ENCODE data around the gene MYO5B.
"Not testable (repeated sequence)": the region's sequence is repeated elsewhere in the genome, so short reads cannot be mapped to it uniquely, and the experiment has no call there.

The MYO5B gene

DNA sequence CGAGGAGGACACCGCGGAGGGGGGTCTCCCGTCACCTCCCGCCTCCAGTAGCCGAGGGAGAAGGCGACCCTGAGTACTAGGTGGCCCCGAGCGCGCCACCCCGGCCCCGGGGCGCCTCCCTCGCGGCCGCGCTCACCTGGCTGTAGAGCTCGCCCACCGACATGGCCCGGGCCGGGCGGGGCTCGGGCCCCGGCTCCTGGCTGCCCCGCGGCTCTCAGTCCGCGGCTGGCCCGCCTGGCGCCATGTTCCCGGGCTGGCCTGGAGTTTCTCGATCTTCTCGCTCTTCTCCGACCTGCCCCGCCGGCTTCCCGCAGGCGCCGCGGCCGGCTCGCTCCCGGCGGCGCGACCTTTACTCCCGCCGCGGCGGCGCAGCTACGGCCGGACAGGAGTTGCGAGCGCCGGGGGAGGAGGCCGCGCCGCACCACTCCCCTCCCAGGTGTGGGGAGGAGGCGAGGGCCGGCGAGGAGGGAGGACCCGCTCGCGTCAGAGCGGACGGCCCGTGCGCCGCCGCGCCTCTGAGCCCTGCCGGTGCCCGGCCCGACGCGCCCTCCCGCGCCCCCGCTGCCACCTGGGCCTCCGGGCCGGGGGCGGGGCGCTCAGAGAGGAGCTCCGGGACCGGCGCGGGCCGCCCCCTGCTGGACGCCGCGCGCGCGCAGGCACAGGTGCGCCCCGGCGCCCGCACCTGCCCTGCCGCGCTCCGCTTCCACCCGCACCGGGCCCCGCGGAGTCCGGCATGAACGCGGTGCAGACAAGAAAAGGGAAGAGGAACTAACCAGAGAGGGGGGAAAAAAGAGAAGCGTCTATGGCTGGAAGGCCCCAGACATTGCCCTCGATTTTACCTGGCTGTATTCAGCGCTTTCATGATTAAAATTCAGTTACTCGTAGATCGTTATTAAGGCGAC is at the start of gene MYO5B:
Gene MYO5B, minus strand, starts transcription at position 517 of the 902 bp plus-strand sequence. Its CDS starts 354 bp downstream, at position 163.
- no peak for FAIRE-seq
- peak; percentile 79 for DNase-seq (ENCODE audit: low spot score)

GRCh38 chr18:50241768-50242167 is 46.8 kb upstream of the MYO5B start:
- not testable (repeated sequence) for DNase-seq (ENCODE audit: low spot score); FAIRE-seq

- no peak for DNase-seq (ENCODE audit: low spot score)
- no peak for FAIRE-seq
These were observed 45.2 kb upstream of the MYO5B start for GRCh38 chr18:50240080-50240563.

DNA sequence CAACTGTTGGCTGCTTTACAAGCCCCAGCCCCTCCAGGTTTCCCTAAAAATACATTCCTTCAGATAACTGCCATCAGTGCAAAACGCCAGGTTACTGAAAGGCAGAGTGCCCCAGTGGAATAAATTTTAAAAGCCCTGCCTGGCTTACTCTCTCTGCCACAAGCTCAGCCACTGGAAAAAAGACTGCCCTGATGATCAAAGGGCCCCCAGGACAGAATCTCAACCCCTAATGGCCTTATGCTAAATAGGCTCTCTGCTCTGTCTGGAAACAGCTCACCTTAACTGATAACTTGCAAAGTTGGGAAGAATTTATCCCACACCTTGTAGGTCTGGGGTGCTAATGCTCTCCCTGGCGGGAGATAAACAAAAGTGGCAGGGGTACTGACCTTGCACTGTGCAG is 37.5 kb upstream of the MYO5B start:
- DNase-seq (ENCODE audit: low spot score) = no peak
- FAIRE-seq = no peak

GRCh38 chr18:50231621-50232020 is 36.7 kb upstream of the MYO5B start:
- no peak for FAIRE-seq
- no peak for DNase-seq (ENCODE audit: low spot score)

DNA sequence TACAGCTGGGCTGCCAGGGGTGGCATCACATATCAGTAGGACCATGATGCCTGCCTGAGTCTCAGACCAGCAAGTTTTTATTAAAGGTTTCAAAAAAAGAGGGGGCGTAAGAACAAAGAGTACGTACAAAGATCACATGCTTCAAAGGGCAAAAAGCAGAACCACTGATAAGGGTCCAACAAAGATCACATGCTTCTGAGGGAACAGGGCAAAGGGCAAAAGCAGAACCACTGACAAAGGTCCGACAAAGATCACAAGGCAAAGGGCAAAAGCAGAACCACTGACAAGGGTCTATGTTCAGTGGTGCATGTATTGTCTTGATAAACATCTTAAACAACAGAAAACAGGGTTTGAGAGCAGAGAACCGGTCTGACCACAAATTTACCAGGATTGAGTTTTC is 25.3 kb upstream of the MYO5B start:
- not testable (repeated sequence) for DNase-seq (ENCODE audit: low spot score); FAIRE-seq

- FAIRE-seq (no peak), DNase-seq (ENCODE audit: low spot score) (no peak)
These were observed 23.7 kb upstream of the MYO5B start for GRCh38 chr18:50218432-50219197.

DNA sequence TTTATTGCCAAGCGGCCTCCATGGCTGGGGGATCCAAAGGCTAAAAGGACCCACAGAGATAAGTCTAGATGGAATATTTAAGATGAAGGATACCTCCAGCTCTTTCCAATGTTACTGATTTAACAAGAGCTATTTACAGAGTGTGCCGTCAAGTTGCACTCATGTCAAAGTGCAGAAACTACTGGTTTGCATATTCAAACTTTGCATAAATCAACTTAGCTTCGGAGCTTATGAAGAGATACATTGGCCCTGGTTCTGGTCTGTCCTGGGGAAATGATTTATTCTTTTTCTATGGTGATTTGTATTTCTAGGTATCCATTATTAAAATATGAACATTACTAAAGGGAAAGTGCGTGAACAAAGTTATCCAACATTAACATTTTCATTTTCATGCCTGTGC is 14.4 kb upstream of the MYO5B start:
- DNase-seq (ENCODE audit: low spot score) (no peak), FAIRE-seq (no peak)

- DNase-seq (ENCODE audit: low spot score) (no peak), FAIRE-seq (no peak)
These were observed 12.8 kb upstream of the MYO5B start for GRCh38 chr18:50207722-50208121.

DNA sequence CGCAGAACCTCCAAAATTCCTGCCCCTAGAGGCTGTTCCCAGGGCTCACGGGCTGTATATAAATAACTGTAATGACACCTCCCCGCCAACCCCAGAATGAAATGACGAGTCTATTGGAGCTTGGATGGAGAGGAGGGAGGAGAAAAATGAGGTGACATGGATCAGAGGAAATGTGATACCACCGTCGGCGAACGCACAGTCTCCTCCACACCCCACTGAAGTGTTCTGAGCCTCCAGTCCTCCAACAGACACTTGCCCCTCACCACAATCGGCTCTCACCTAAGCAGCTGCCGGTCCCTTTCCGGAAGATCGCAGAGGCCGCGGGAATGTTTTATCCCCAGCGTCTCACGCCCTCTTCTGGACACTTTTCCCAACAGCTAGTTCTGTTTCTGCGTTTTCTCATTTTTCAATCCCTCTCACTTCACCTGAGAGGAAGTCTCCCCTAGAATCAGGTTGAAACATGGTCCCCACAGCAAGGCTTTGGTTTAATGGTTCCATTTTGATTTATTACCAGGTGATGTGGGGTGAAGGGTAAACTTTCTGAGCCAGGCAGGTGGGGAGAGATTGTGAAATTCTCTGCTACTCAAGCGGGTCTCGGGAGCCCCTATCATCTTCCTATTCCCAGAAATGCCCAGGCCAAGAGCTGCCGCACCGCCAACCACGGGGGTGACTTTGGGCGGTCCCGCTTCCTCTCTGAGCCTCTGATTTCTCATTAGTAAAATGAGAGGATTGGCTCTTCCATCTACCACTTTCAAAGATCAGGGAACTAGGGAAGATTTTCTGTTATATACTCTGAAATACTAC is 9.1 kb upstream of the MYO5B start:
- FAIRE-seq (no peak), DNase-seq (ENCODE audit: low spot score) (peak; percentile 69)

- no peak for DNase-seq (ENCODE audit: low spot score)
- FAIRE-seq = no peak
These were observed 6.6 kb upstream of the MYO5B start for GRCh38 chr18:50201476-50202018.

DNA sequence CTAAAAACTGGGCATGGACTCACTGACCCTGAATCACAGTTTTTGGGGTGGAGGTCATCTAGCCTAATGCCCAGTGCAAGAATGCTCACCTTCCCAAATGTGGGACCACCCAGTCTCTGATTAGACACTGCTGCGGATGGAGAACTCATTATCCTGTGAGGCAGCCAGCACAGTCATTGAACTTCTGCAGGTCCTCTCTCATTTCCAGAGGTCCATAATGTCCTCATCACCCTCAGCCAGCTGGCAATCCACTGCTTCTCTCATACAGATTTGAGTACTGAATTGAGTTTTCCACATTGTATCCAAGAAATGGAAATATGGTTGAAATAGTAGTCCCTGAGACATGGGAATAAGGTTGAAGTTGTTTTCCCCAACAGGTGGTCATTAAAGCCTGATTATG is 5.0 kb upstream of the MYO5B start:
- no peak for DNase-seq (ENCODE audit: low spot score)

DNA sequence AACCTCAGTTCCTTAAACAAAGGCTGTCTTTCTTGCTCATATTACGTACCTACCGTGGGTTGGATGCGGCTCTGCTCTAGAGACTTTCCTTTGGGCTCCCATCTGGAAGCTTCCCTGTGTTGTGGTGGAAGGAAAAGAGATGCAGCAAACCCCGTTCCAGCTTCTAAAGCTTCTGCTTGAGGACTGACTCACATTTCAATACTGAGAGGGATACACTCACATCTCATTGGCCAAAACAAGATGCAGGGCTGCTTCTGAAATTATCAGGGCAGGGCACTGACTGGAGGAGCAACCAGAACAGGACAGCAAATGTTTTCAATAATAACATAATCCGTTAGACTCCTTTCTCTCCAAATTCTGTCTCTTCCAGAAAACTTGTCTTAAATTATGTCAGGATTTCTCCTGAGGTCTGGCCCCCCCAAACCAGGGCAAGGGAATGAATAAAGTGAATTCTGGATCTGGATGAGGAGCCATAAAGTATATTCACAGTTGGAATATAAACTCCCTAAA is 4.5 kb upstream of the MYO5B start:
- FAIRE-seq = no peak
- DNase-seq (ENCODE audit: low spot score) = no peak

More for the DNA sequence above, 5.0 kb upstream of the MYO5B start:
- FAIRE-seq = no peak

DNA sequence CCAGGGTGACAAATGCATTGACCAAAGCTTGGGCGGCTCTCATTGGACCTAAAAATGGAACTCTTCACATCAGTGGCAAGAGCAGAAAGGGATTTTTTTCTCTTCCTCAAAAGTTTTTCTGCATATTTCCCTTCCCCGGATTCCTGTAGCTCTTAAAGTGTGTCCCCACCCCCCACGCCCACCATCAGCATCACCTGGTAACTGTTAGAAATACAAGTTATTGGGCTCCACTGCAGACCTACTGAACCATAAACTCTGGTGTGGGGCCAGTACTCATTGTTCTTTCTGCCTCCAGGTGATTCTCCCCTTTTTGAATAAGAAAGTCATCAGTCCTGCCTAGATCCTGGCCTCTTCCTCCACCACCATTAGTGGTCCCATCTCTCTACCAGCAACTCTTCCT is 1.3 kb upstream of the MYO5B start:
- DNase-seq (ENCODE audit: low spot score) (no peak), FAIRE-seq (no peak)

- DNase-seq (ENCODE audit: low spot score) (no peak), FAIRE-seq (no peak)
These were observed 742 bp upstream of the MYO5B start for GRCh38 chr18:50195689-50196088.

DNA sequence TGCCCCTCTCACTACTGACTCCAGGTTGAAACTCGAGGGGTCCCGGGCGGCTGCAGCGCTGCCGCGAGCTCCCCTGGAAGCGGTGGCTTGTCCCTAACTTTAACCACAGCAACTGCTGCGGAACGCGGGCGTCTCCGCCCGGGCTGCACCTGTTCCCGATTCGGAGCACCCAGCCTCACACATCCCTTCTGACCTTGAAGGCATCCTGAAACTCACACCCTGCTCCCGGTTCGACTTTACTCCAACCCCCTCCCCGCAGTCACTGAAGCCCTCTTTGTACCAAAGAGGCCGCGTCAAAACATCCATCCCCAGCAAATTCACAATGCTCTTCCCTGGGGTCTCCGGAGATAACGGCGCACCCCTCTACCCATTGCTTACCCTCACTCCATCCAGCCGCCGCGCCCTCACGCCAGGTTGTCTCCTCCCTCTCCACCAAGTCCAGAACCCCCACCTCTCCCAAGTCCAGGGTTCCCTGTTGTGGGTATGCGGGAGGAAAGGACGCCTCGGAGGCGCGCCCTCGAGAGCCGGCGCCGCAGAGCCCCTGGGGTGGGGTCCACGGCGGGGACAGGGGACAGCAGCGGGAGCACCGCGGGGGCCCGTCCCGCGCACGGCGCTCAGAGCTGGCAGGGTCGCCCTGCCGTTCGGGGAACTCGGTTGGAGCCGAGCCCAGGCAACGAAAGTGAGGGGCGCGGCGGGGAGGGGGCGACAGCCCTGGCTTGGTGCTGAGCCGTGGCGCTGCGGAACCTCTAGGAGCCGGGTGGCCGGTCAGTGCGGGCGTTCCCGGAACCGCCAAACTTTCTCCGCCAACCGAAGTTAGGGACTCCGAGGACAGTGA is 934 bp downstream of the MYO5B start:
- FAIRE-seq = no peak
- DNase-seq (ENCODE audit: low spot score) = no peak

DNA sequence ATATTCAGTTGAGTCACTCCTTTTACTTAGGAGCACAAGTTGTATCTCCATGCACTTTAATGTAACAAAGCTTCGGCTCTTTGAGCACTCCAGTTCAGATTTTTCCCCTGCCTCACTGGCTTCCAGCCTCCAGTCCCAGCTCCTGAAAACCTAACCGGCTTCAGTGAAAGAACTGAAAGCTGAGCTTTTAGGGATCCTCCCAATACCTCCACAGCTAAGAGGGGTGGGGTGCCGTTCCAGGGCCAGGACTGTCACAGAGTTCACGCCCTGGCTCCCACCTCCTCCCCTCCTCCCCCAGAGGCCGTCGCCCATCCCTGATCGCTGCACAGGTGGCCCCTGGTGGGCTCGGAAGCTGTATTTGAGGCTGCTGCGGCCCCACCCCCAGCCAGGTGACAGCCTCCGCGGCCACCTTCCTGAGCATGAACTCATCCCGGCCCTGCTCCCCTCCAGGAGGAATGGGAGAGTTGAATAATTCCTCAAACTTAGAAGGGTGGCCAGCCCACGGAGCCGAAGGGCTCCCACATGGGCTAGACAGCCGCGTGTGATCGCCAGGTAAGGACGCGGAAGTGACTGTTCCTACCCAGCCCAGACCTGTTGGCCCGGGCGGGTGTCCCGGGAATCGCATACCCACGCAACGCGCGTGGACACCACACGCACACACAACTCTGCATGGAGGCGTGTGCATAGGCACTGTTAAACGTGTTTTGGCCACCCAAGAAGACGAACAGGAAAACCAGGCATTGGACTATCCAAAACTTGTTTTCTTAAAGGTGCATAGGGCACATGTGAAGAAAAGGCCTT is 1.8 kb downstream of the MYO5B start:
- no peak for FAIRE-seq

DNA sequence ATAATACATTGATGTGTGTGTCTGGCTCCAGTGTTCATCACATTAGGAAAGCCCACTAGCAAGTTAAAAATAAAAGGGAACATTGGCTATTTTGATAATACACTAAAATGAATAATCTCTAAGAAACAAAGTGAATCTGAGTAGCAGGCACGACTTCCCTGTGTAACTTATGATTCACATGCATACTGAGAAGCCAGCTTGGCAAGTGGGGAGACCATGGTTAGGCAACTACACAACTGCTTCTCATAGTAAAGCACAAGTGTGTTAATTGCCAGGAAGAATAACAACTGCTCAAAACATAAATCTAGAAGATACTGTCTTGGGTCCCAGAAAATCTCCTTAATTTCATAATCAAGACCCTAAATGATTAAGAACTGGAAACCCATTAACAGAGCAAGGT is 4.0 kb downstream of the MYO5B start:
- FAIRE-seq = no peak
- no peak for DNase-seq (ENCODE audit: low spot score)

More for the DNA sequence above, 1.8 kb downstream of the MYO5B start:
- no peak for DNase-seq (ENCODE audit: low spot score)

DNA sequence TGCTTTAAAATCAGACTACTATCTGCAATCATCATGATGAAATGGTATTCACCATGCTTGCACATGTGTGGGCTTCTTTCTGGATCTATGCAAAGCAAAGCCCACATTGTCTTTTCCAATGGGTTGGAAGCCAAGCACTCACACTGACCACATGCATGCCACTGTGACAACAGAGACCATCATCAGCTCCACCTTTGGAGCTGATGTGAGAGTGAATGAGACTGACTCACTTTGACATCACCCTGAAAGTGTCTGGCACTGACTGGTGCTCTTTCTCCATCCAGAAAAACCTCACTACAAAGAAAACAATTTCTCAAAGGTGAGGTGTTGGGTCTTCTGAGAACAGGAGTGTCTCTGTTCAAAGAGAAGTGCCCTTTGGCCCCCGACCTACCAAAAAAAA is 4.7 kb downstream of the MYO5B start:
- no peak for FAIRE-seq
- no peak for DNase-seq (ENCODE audit: low spot score)

All from urothelium cell line (cell line).